Muscle layer of duodenum (tissue), 2 donors: Measurements from ENCODE around the gene AP2A2.

Experiments used
- H3K27ac ChIP-seq: one replicate; pipeline ENCODE4 v1.7.0; 2013; ENCODE audit warnings: mild to moderate bottlenecking, low read length
- H3K27me3 ChIP-seq: one replicate; pipeline ENCODE4 v1.7.0; 2013; ENCODE audit warnings: low read depth, mild to moderate bottlenecking, control low read depth, low read length
- H3K36me3 ChIP-seq, 2 donors: one replicate each; pipeline ENCODE4 v1.7.0; 2013; ENCODE audit warnings: low read length in 2 of 2, control low read depth in 1 of 2, mild to moderate bottlenecking in 1 of 2; ENCODE audit not compliant: insufficient read depth in 2 of 2, control insufficient read depth in 1 of 2
- H3K4me1 ChIP-seq, 2 donors: one replicate each; pipeline ENCODE4 v1.7.0; 2013; ENCODE audit warnings: low read length in 2 of 2, mild to moderate bottlenecking in 2 of 2, control low read depth in 1 of 2, moderate library complexity in 1 of 2; ENCODE audit not compliant: insufficient read depth in 2 of 2, control insufficient read depth in 1 of 2
- H3K4me3 ChIP-seq, 2 donors: one replicate each; pipeline ENCODE4 v1.7.0; 2013; ENCODE audit warnings: low read length in 2 of 2, low read depth in 1 of 2, mild to moderate bottlenecking in 1 of 2
- H3K9me3 ChIP-seq, 2 donors: one replicate each; pipeline ENCODE4 v1.7.0; 2013; ENCODE audit warnings: low read length in 2 of 2, control low read depth in 1 of 2, mild to moderate bottlenecking in 1 of 2; ENCODE audit not compliant: control insufficient read depth in 1 of 2
- donor health status: healthy.

AP2A2 gene

DNA sequence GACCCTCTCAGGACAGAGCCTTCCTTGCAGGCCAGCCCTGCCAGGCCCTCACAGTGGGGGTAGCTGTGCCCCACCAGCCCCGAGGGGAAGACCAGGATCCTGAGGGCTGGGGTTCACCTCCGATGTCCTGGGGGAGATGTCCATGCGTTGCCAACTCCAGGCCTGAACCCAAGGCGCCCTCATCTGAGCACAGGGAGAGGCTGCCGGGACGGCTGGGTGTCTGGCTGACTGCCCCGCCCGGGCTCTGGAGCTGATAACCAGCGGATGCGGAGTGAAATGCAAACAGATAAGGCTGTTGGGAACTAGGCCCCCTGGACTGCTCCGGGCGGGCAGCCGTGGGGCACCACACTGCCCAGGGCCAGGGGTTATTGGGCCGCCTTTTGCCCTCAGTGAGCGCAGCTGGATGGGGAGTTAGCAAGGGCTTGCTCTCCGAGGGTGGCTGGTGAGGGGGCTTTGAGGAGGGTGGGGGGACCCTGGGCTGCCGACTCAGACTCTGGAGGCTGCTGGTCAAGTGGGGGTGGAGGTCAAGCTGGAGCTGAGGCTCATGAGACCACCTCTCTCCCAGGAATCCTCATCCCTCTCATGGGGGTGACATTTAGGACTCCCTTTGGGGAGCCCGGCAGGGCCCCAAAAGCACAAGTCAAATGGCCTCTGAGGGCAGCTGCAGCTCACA, 116.4 kb downstream of the AP2A2 start:
- no peaks in the 10 kb centered on the region for H3K36me3 ChIP-seq
- peaks cover 0 to 2% of the 10 kb centered on the region in 2 donors for H3K9me3 ChIP-seq
- no peaks in the 10 kb centered on the region for H3K27me3 ChIP-seq
- H3K4me3 ChIP-seq: no peak overlapping the region
- no peaks in the 10 kb centered on the region for H3K4me1 ChIP-seq
- no peak overlapping the region for H3K27ac ChIP-seq

DNA sequence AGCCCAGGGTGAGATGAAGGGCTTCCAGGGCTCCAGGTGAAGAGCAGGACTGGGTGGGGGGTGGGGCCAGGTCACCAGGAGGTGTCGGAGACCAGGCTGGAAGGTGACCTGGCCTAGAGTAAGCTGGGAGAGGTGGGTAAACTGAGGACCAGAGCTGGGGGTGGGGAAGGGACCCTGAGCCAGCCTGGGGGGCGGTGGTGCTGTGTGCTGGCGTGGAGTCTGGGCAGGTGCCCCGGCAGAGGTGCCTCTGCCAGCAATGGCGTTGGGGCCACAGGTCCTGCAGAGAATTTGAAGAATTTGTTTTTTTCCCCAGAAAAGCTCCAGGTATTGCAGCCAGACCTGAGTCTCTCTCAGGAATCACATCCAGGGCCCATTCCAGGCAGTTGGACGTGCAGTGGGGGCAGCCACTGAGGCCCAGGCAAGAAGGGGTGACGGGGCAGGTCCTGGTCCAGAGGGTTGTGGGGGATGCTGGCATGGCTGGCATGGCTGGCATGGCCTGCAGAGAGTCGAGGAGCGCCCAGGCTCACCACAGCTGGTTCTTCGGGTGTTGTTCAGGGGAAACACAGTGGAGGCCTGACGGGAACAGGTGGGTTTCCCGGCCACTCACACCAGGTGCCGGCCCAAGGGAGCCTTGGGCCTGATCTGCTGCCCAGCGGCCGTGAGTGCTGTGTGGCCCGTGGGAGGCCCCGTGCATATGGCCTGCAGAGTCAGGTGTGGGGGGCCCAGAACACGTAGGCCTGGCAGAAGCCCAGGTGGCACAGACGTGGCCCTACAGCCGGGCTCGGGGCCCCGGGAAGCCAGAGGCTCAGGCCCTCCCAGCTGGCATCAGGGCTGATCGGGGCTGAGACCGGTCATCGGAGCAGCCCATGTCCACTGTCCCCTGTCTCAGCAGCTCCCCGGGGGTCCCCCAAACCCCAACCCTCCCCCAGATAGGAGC, 117.2 kb downstream of the AP2A2 start:
- Histone ChIP-seq H3K36me3 (no peaks in the 10 kb centered on the region), H3K27me3 (no peaks in the 10 kb centered on the region)

DNA sequence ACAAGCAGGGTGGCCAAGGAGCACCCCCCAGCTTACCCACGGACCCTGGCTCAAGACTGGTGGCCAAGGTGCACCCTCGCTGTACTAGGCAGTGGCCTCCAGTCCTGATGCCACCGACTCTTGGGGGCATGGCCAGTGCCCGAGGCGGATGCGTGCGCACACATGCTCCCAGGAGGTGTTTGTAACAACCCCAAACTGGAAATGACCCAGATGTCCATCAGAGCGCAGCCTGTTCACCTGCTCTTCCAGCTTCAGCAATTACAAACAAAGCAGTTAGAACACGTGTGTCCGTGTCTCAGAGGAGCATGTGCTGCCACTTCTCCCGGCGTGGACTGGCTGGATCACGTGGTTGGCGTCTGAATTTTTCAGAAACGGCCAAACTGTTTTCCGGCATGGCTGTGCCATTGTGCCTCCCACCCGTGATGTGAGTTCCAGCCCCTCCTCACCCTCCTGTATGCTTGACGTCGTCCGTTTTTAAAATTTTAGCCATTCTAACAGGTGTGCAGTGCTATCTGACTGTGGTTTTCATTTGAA, 118.0 kb downstream of the AP2A2 start:
- H3K36me3 ChIP-seq: no peaks in the 10 kb centered on the region

More for the DNA sequence above, 117.2 kb downstream of the AP2A2 start:
- Histone ChIP-seq H3K4me1 (no peaks in the 10 kb centered on the region), H3K27ac (no peak overlapping the region), H3K9me3 (peaks cover 0 to 2% of the 10 kb centered on the region in 2 donors), H3K4me3 (no peak overlapping the region)

DNA sequence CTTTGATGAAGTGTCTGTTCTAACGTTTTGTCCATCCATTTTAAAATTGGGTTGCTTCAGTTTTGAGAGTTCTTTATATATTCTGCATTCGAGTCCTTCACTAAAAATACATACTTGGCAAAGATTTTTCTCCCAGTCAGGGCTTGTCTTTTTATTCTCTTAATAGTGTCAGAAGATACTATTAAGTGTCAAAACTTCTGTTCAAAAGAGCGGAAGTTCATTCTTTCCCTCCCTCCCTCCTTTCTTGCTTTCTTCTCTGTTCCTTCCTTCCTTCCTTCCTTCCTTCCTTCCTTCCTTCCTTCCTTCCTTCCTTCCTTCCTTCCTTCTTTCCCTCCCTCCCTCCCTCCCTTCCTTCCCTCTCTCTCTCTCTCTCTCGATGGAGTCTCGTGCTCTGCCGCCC, 118.5 kb downstream of the AP2A2 start:
- no peak overlapping the region for H3K27ac ChIP-seq
- no peaks in the 10 kb centered on the region for H3K36me3 ChIP-seq
- H3K4me1 ChIP-seq: no peaks in the 10 kb centered on the region
- peaks cover 0 to 2% of the 10 kb centered on the region in 2 donors for H3K9me3 ChIP-seq
- peaks cover under 1% of the 10 kb centered on the region for H3K27me3 ChIP-seq
- no peak overlapping the region for H3K4me3 ChIP-seq

More for the DNA sequence above, 118.0 kb downstream of the AP2A2 start:
- Histone ChIP-seq H3K9me3 (peaks cover 0 to 2% of the 10 kb centered on the region in 2 donors), H3K27me3 (no peaks in the 10 kb centered on the region), H3K27ac (no peak overlapping the region), H3K4me1 (no peaks in the 10 kb centered on the region), H3K4me3 (no peak overlapping the region)

DNA sequence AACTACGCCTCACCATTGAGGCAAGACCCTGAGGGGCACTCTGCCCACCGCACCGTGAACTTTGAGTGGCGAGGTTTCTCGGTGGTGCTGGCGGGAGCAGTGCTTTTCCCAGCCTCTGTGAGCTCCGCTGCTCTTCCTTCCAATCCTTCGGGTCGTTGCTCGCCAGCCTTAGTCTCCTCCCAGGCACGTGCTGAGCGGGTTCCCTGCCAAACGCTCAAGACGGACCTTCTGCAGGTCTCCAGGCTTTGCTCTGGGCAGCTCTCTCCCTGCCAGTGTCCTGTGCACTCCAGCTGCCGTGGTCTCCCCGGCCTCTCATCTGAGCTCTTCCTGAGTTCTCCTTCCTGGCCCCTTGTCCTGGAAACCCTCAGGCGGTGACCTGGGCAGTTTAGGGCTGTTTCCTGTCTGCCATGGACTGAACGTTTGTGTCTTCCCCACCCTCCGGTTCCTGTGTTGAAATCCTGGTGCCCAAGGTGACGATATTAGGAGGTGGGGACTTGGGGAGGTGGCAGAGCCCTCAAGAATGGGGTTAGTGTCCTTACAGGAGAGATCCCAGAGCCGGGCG, 122.0 kb downstream of the AP2A2 start:
- no peaks in the 10 kb centered on the region for H3K36me3 ChIP-seq

DNA sequence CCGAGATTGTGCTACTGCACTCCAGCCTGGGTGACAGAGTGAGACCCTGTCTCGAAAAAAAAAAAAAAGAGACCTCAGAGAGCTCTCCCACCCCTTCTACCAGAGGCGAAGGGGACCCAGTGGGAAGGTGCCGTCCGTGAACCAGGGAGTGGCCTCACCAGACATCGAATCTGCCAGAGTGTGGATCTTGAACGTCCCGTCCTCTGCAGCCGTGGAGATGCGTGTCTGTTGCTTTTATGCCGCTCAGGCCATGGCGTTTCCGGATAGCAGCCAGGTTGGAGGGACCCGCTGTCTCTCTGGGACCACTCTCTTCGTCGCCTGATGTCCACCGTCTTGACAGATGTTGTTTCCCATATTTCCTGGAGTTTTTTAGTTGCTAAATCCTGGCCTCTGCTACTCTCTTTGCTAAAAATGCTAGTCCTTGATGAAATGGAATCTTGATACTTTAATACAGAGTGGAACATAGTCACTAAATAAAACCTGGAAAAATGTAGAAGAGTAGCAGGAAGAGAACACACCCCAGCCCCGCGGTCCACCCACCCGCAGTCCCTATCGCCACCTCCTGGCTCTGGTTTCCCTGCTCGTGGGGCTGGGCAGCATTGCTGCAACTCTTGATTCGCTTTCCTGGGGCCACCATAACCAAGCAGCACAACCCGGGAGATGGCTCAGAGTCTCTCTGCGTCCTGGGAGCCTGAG, 122.9 kb downstream of the AP2A2 start:
- no peaks in the 10 kb centered on the region for H3K36me3 ChIP-seq
- no peak overlapping the region for H3K4me3 ChIP-seq
- peaks cover 0 to 4% of the 10 kb centered on the region in 2 donors for H3K4me1 ChIP-seq
- H3K9me3 ChIP-seq: peaks cover 0 to 2% of the 10 kb centered on the region in 2 donors
- H3K27me3 ChIP-seq: peaks cover 8% of the 10 kb centered on the region
- no peak overlapping the region for H3K27ac ChIP-seq

More for the DNA sequence above, 122.0 kb downstream of the AP2A2 start:
- H3K9me3 ChIP-seq: peaks cover 0 to 2% of the 10 kb centered on the region in 2 donors
- no peak overlapping the region for H3K27ac ChIP-seq
- peaks cover 0 to 4% of the 10 kb centered on the region in 2 donors for H3K4me1 ChIP-seq
- H3K27me3 ChIP-seq: peaks cover 8% of the 10 kb centered on the region
- H3K4me3 ChIP-seq: no peak overlapping the region

DNA sequence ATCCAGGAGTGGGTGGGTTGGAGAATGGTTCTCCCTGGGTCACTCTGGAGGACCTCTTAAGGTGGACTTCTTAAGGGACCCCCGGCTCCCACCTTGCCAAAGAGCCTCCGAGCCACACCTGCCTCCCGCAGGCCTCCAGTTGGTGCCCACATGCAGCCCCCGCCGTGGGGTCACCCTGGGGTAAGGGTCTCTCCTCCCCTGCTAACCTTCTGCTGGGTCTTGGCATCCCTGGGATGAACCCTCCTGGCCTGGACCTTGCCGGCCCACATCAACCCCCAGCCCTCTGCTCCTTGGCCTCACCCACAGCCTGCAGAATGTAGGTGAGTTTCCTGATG, 123.4 kb downstream of the AP2A2 start:
- Histone ChIP-seq H3K4me1 (peaks cover 0 to 4% of the 10 kb centered on the region in 2 donors), H3K27me3 (peaks cover 8% of the 10 kb centered on the region), H3K9me3 (peaks cover 0 to 2% of the 10 kb centered on the region in 2 donors)

DNA sequence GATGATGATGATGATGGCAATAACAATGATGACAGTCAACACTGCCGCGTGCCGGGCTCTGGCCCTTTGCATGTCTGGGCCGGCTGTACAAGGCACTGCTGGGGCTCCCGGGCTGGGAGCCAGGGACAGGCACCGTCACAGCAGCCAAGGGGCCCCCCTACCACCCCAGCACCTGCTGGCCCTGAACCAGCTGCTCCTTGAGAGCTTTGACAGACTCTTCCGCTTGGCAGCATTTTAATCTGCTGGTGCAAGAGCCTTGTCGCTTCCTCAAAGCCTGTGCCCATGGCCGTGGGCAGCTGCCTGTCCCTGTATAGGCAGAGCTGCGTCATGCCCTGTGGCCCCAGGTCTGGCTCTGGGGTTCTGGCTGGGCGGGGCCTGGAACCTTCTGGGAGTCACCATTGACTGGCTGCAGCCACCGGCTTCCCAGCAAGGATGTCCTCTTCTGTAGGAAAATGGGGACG, 123.8 kb downstream of the AP2A2 start:
- H3K36me3 ChIP-seq: no peaks in the 10 kb centered on the region
- no peak overlapping the region for H3K4me3 ChIP-seq
- peaks cover 8% of the 10 kb centered on the region for H3K27me3 ChIP-seq
- peaks cover 0 to 4% of the 10 kb centered on the region in 2 donors for H3K4me1 ChIP-seq
- no peak overlapping the region for H3K27ac ChIP-seq
- peaks cover 0 to 2% of the 10 kb centered on the region in 2 donors for H3K9me3 ChIP-seq

More for the DNA sequence above, 123.4 kb downstream of the AP2A2 start:
- Histone ChIP-seq H3K36me3 (no peaks in the 10 kb centered on the region), H3K27ac (no peak overlapping the region), H3K4me3 (no peak overlapping the region)

DNA sequence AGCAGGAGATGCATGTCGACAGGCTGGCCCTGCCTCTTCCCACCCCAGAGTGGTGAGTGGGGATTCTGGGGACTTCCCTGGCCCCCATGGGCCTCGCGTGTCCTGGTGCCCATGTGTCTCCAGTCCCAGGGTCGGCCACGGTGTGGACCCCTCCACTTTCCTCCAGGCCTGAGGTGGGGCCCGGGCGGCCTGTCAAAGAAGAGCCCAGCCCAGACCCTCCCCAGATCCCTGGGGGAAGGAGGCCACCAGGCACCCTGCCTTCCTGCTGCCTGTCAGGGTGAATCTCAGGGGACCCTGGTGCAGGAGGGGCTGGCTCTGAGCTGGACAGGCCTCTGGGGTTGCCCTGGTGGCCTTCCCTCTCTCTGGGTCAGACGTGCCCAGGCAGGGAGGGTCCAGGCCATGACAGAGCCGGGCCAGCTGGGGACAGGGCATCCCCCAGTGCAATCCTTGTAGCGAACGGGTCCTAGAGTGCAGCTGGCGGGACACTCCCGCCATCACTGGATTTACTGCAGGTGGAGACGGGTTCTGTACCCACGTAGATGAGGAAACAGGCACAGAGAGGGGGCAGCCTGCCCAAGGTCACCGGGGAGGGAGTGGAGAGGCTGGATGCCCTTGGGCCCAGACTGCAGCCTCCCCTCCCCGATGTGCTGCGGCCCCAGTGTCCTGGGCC, 124.4 kb downstream of the AP2A2 start:
- H3K4me1 ChIP-seq: peaks cover 3 to 4% of the 10 kb centered on the region in 2 donors
- no peak overlapping the region for H3K27ac ChIP-seq
- H3K27me3 ChIP-seq: peaks cover 8% of the 10 kb centered on the region
- H3K9me3 ChIP-seq: peaks cover 0 to under 1% of the 10 kb centered on the region in 2 donors
- no peak overlapping the region for H3K4me3 ChIP-seq
- no peaks in the 10 kb centered on the region for H3K36me3 ChIP-seq

DNA sequence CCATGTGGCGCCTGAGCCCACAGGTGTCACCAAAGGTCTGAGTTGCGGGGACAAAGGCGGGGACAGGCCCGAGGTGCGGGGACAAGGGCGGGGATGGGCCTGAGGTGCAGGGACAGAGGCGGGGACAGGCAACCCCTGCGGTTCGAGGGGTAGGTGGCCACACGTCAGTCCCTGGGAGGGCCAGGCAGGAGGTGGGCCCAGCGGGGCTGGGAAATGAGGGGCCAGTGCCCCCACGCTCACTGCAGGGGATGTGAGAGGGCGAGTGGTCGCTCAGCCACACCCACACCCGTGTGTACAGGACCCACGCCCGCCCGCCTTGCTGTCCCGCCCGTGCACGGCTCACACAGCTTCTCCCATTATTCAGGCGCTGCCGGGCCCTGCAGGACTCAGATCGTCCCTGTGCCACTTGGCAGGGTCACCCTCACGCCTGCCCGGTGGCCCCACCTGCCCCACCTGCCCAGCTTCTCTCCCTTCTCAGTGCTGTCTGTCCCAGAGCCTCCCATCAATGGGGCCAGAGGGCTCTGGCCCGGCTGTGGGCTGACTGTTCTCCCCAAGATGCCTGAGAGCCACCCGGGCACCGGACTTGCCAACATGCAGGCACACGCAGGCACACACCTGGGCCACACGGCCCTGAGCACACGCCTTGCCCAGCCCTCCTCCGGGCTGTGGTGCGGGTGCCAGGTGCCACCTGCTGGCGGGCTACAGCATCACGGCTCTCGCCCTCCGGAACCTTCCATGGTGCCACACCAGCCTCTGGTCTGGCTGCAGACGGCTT, 125.1 kb downstream of the AP2A2 start:
- peaks cover 8% of the 10 kb centered on the region for H3K27me3 ChIP-seq
- no peak overlapping the region for H3K4me3 ChIP-seq
- no peak overlapping the region for H3K27ac ChIP-seq

More for the DNA sequence above, 125.1 kb downstream of the AP2A2 start:
- Histone ChIP-seq H3K4me1 (peaks cover 3 to 4% of the 10 kb centered on the region in 2 donors), H3K36me3 (no peaks in the 10 kb centered on the region), H3K9me3 (no peaks in the 10 kb centered on the region)
